GM18858 (cell line): ENCODE measurements around the gene ARSI.

Experiments used
- ATAC-seq: cut with Tn5 transposase; IDR thresholded peaks from one replicate; pipeline ENCODE4 v1.9.1; 2021; ENCODE audit not compliant: unreplicated experiment

ARSI gene

DNA sequence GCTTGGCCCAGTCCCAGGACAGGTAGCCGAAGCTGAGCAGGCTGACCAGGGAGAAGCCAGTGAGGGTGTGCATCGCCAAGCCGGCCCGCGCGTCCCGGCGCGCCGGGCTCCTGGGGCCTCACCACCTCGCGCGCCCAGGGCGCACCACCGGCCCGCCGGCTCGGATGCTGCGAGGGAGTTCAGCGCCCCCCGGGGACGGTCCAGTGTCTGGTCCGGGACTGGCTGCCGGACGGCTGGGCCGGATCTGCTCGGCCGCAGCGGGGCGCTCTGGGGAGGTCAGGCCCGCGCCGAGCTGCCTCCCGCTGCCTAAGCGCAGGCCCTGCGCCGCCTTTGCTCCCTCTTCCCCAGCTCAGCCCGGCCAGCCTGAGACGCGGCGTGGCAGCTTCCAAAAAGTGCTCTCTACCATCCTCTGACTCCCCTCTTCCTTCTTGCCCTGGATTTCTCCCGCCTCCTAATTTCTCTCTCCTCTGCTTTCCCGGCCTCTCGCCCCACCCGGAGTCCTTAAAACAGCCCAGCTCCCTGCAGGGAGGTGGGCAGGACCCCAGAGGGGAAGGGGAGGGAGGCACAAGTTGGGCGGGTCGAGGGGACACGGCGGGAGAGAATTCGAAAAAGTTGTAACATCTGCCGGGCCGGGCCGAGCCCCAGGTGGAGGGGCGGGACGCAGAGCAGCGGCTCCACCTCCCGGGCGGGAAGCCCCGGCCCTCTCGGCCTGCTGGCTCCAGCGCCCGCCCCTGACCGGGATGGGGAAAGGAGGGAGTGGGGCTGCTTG, at the start of gene ARSI:
TSS of gene ARSI (minus strand) at position 605 of the 769 bp plus-strand sequence. CDS start at position 73, 532 bp downstream.
- no peak for ATAC-seq

DNA sequence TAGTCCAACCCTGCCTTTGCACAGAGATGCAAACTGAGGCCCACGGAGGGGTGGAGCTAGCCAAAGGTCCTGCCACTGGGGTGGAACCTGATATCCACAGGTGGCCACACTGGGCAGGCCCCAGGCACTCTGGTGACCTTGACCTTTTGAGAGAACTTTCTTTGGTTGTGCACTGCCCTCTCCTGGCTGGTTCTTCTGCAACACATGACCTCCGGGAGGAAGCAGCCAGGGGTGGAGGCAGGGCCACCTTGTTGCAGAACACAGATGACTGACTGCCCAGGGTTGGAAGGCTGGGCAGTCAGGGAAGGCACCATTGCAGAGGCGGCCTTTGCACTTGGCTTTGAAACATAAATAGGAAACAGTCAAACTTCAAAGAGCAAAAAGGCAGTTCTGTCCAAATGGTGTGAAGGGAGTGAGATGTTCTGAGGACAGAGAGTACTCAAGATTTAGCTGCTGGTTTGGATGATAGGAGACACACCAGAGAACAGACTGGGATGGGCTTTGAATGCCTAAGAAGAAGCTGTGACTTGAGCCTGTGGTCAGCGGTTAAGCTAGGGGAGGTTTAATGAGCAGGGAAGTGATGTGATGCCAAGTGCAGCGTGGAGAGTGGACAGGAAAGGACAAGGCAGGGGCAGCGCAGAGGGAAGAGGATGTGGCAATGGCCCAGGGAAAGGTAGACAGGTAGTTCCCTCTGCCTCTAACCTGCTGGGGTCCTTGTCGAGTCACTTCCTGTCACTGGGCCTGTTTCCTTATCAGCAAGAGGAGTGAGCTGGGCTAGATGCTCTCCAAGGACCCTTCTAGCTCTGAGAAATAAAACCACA, 48.0 kb upstream of the ARSI start:
- peak; percentile 84 for ATAC-seq

DNA sequence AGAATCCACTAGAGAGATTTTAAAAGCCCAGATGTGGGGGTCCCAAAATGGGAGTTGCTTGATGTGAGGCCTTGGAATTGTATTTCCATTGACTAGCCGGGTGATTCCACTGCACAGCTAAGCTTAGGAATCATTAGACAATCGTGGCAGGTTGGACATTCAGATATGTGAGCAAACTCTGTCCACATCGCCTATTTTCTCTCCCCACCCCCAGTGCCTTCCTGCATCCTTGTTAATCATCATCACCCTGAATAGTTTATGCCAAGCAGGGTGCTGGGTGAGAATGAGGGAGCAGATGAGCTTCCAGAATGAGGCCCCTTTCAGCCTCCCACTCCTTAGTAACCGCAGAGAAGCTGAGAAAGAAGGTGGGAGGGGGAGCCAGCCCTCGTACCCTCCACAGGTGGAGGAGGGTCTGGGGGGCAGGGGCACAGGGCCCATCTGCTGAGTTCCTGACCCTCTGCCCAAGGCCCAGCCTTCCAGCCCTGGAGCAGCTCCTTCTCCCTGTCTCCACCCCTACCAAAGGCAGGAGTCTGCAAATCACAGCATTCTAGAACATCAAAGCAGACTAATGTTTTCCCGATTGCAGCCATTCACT, 47.1 kb upstream of the ARSI start:
- no peak for ATAC-seq

- no peak for ATAC-seq
Measured at GRCh38 chr5:150347451-150347850, 44.7 kb upstream of the ARSI start.

DNA sequence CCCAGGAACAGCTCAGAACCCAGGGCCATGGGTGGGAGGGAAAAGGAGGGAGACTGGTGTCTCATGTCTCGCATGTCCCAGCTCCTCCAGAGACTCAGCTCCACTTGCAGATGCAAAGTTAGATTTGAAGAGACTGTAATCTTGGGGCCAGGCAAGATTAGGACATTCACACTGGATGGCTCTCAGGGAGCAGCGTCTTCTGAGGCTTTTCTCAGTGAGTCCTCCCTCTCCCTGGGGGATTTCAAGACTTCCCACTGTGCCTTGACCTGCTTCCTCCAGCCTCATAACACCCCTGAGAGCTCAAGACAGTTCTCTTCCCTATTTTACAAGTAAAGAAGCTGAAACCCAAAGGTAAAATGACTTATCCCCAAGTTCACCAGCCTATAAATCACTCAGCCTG, 44.3 kb upstream of the ARSI start:
- ATAC-seq: no peak

DNA sequence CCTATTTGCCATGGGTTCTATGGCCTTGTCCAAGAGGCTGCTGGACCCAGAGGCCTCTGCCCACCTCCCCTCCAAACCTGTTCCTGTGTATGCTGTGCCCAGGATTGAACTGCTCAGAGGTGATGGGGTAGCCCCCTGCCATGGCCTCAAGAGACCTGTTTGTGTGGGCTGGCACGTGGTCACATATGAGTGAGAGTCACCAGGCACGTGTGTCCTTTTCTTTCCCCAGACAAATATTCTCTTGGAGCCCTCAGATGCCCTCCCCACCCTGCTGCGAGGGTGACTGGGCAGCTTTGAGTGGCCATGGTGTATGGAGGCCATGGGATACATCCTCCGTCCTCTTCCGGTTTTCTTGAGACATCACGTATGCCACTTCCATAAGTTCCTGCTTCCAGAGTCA, 43.9 kb upstream of the ARSI start:
- ATAC-seq: no peak

- no peak for ATAC-seq
Measured at GRCh38 chr5:150345716-150346115, 43.0 kb upstream of the ARSI start.

DNA sequence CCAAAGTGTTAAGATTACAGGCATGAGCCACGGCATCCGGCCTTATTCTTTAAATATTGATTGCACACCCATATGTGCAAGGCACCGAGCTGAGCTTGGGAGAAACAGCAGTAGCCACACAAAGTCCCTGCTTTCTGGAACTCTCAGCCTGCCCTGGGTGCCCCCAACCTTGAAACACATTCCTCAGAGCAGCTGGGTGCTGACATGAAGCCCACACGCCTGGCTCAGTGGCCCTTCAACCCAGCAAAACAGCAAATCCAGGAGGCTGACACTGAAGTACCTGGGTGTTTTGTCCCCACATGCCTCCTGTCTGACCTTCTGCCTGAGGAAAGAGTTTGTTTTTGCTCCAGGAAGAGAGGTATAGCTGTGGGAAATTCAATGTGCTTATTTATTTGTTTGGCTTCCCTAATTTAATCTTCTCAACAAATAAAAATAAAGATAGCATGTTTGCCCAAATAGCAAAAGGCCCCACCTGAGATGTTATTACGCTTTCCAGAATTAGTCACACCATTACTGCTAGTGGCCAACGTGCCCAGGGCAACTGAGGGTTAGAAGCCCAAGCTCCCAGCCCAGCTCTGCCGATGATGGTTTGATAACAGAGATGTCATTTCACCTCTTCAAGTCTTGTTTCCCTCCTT, 41.4 kb upstream of the ARSI start:
- ATAC-seq: no peak

DNA sequence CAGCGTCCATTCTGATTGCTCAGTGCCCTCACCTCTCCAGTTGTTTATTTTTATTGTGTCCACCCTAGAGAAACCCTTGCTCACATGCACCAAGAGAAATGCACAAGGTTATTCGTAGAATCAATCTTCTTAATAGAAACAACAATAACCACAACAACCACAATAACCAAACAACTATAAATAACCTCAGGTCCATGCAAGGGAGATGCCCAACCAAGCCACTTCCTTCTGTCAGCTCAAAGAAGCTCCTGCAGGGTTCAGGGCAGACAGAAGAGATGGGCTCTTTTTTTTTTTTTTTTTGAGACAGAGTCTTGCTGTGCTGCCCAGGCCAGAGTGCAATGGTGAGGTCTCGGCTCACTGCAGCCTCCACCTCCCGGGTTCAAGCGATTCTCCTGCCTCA, 39.9 kb upstream of the ARSI start:
- no peak for ATAC-seq

DNA sequence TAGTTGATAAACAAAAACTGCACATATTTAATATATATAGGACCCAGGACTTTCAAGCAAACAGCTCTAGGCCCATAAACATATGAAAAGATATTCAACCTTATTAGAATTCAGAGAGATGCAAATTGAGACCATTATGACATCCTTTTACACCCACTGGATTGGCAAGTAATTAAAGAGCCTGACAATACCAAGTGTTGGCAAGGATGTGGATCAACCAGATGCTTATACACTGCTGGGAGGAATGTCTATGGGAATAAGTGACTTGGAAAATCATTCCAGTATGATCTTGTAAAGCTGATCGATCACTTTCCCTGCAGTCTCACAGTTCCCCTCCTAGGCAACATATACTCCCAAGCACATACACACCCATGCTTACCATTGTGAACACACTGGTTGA, 39.3 kb upstream of the ARSI start:
- no peak for ATAC-seq

DNA sequence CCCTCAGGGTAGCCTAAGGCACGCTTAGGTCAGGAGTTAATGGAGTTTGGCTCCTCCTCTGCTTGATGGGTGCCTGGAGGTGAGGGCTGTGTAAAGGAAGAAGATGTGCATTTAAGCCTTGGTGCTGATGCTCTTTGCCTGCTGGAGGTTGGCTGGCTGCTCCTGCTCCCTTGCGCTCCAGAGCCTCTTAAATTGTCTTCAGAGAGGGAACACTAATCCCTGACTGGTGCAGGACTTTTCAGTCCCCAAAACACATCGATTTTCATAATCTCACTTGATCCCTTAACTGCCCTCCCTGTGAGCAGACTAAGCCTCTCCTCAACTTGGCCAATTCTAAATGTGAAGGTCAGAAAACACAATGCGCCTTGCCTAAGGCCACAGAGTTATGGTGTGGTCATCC, 38.6 kb upstream of the ARSI start:
- ATAC-seq: no peak

- no peak for ATAC-seq
Measured at GRCh38 chr5:150340614-150341255, 38.0 kb upstream of the ARSI start.

GRCh38 chr5:150339841-150340240, 37.1 kb upstream of the ARSI start:
- ATAC-seq: no peak

- ATAC-seq: no peak
Measured at GRCh38 chr5:150339165-150339564, 36.5 kb upstream of the ARSI start.

GRCh38 chr5:150338546-150338945, 35.8 kb upstream of the ARSI start:
- ATAC-seq: no peak

- ATAC-seq: no peak
Measured at GRCh38 chr5:150335778-150336177, 33.1 kb upstream of the ARSI start.

DNA sequence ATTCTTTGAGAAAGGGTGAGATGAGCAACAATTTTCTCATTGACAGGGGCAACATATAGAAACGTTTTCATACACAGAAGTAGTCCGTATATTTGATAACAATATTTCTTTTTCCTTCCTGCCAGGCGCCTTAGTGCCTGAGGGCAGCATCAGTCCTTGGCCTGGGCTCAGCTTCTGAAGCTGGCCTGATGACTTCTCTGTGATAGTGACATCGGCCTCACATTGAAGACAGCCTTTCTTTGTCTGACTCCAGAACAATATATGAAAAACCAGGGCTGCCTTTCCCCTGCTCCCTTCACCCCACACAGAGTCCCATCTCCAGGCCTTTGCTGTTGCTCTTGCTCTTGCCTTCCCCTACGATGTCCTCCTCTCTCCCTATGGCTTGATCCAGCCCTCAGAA, 30.7 kb upstream of the ARSI start:
- no peak for ATAC-seq

- ATAC-seq: no peak
Measured at GRCh38 chr5:150329881-150330876, 27.5 kb upstream of the ARSI start.

GRCh38 chr5:150329038-150329437, 26.3 kb upstream of the ARSI start:
- no peak for ATAC-seq

GRCh38 chr5:150328515-150328914, 25.8 kb upstream of the ARSI start:
- ATAC-seq: no peak
